ENCODE measurements around the gene PTGES2. TPM values are rescaled to one million over a fixed set of nuclear protein-coding genes. Genes with fewer than 3 reads are reported as not detected.
"Not testable (repeated sequence)": the region's sequence is repeated elsewhere in the genome, so short reads cannot be mapped to it uniquely, and the experiment has no call there.

The PTGES2 gene
- total and polyA plus RNA-seq, 2 of the 13 experiments (the other 11 are each of a cell fraction or from before 2014, with no cell fraction given): 63.7 to 79.8 TPM

DNA sequence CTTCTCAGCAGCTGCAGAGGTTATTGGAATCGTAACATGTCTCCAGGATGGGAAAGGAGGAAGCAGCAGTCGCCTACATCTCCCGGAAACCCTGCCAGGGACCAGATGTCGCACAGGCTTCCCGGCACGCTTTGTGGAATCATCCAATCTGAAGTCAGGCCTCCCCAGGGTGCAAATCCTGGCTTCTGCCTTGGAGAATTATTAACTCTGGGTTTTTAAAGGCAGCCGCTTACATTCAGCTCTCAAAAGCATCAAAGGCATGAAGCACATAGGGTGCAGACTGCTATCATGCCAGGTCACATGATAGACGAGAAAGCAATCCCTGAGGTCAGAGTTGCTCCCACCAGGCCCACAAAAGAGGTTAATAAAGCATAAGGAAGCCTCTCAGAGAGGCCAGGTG lies 4.6 kb upstream of the PTGES2 start (continued):
- TF ChIP-seq, protein P1, sequence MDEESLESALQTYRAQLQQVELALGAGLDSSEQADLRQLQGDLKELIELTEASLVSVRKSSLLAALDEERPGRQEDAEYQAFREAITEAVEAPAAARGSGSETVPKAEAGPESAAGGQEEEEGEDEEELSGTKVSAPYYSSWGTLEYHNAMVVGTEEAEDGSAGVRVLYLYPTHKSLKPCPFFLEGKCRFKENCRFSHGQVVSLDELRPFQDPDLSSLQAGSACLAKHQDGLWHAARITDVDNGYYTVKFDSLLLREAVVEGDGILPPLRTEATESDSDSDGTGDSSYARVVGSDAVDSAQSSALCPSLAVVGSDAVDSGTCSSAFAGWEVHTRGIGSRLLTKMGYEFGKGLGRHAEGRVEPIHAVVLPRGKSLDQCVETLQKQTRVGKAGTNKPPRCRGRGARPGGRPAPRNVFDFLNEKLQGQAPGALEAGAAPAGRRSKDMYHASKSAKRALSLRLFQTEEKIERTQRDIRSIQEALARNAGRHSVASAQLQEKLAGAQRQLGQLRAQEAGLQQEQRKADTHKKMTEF (CRISPR knock-in tag; IDR thresholded peaks at IDR 0.05): peak; percentile 70
- peak; percentile 63 for TF ChIP-seq NFYB (CRISPR knock-in tag; IDR thresholded peaks at IDR 0.05)
- peak; percentile 62 for TF ChIP-seq MED1 (CRISPR knock-in tag; IDR thresholded peaks at IDR 0.05)
- peak; percentile 23; the same call in 1 of the 2 replicates for TF ChIP-seq RAD51 (IDR thresholded peaks at IDR 0.05; ENCODE audit: borderline replicate concordance)
- not testable (repeated sequence) for TF ChIP-seq SOX13 (IDR thresholded peaks at IDR 0.05); CREM (CRISPR knock-in tag; IDR thresholded peaks at IDR 0.05); USF2 (IDR thresholded peaks at IDR 0.05; ENCODE audit: low read depth, low read length)
- TF ChIP-seq SOX13 (CRISPR knock-in tag; conservative IDR thresholded peaks at IDR 0.05 in 1 of 2, IDR thresholded peaks at IDR 0.05 in 1 of 2): peak in 1 of 2 experiments; percentile 36; a peak in 1 of 4 replicates
- peak; percentile 85 for TF ChIP-seq ELF3 (CRISPR knock-in tag; IDR thresholded peaks at IDR 0.05)
- peak; percentile 55 for TF ChIP-seq NCOA2 (CRISPR knock-in tag; IDR thresholded peaks at IDR 0.05)
- 0 out of 2 replicates have a peak, but pooled peaks have one; percentile 19 for TF ChIP-seq CREM (IDR thresholded peaks at IDR 0.05)
- TF ChIP-seq ZNF264 (CRISPR knock-in tag; IDR thresholded peaks at IDR 0.05): peak; percentile 41; the same call in 1 of the 2 replicates
- peak; percentile 62 for TF ChIP-seq THAP11 (CRISPR knock-in tag; IDR thresholded peaks at IDR 0.05)
- TF ChIP-seq POLR2G (IDR thresholded peaks at IDR 0.05; ENCODE audit: low read depth, low read length): peak; percentile 80
- TF ChIP-seq, protein P2, sequence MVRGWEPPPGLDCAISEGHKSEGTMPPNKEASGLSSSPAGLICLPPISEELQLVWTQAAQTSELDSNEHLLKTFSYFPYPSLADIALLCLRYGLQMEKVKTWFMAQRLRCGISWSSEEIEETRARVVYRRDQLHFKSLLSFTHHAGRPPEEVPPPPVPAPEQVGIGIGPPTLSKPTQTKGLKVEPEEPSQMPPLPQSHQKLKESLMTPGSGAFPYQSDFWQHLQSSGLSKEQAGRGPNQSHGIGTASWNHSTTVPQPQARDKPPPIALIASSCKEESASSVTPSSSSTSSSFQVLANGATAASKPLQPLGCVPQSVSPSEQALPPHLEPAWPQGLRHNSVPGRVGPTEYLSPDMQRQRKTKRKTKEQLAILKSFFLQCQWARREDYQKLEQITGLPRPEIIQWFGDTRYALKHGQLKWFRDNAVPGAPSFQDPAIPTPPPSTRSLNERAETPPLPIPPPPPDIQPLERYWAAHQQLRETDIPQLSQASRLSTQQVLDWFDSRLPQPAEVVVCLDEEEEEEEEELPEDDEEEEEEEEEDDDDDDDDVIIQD (CRISPR knock-in tag; IDR thresholded peaks at IDR 0.05; ENCODE audit: low read depth): peak; percentile 12; the same call in 1 of the 2 replicates
- TF ChIP-seq ZNF503 (CRISPR knock-in tag; IDR thresholded peaks at IDR 0.05): 0 out of 2 replicates have a peak, but pooled peaks have one; percentile 17
- peak; percentile 86 for TF ChIP-seq DR1 (CRISPR knock-in tag; IDR thresholded peaks at IDR 0.05)
- peak; percentile 67; the same call in 1 of the 2 replicates for TF ChIP-seq USF2 (CRISPR knock-in tag; IDR thresholded peaks at IDR 0.05; ENCODE audit: borderline replicate concordance)
- peak; percentile 45 to 61; a peak in 1 of 4 replicates for TF ChIP-seq POLR2A (IDR thresholded peaks at IDR 0.05; ENCODE audit: insufficient read depth in 1 of 2, low read depth in 2 of 2, low read length in 2 of 2)
- peak; percentile 39; the same call in 1 of the 2 replicates for TF ChIP-seq ATF1 (CRISPR knock-in tag; IDR thresholded peaks at IDR 0.05)
- TF ChIP-seq TAF1 (CRISPR knock-in tag; IDR thresholded peaks at IDR 0.05): peak; percentile 55
- TF ChIP-seq KDM2A (CRISPR knock-in tag; IDR thresholded peaks at IDR 0.05; ENCODE audit: borderline replicate concordance, low read depth): 0 out of 2 replicates have a peak, but pooled peaks have one; percentile 18
- 0 out of 2 replicates have a peak, but pooled peaks have one; percentile 20 for TF ChIP-seq KLF11 (CRISPR knock-in tag; IDR thresholded peaks at IDR 0.05)
- TF ChIP-seq BHLHE40 (IDR thresholded peaks at IDR 0.05; ENCODE audit: low read length): peak; percentile 58; the same call in 1 of the 2 replicates
- TF ChIP-seq ZNF124 (CRISPR knock-in tag; IDR thresholded peaks at IDR 0.05): 0 out of 2 replicates have a peak, but pooled peaks have one; percentile 32
- peak; percentile 69 for TF ChIP-seq ZNF143 (CRISPR knock-in tag; IDR thresholded peaks at IDR 0.05)
- TF ChIP-seq ZNF331 (CRISPR knock-in tag; IDR thresholded peaks at IDR 0.05): peak; percentile 45; the same call in 1 of the 2 replicates
- TF ChIP-seq KAT8 (CRISPR knock-in tag; IDR thresholded peaks at IDR 0.05): peak; percentile 70
